Measurements from ENCODE around the gene MYO1G. TPM values are rescaled to one million over a fixed set of nuclear protein-coding genes. Genes with fewer than 3 reads are reported as not detected.

Gene MYO1G
- total RNA-seq, 1 donor from 2014 or later: 0.26 TPM

GRCh38 chr7:44969049-44969700 lies 9.6 kb downstream of the MYO1G start:
- no peaks in the 10 kb centered on the region for H3K36me3 ChIP-seq (ENCODE audit: control insufficient read depth, insufficient read depth, low read length)
- FAIRE-seq (no peak), DNase-seq (ENCODE audit: low read depth) (no peak)
- H3K4me3 ChIP-seq (ENCODE audit: low read depth, low read length): no peak overlapping the region
- H3K27me3 ChIP-seq (ENCODE audit: control insufficient read depth, insufficient read depth, low read length): peaks cover 3% of the 10 kb centered on the region
- no peak for TF ChIP-seq CTCF (IDR thresholded peaks at IDR 0.05; ENCODE audit: insufficient read depth, low read length, severe bottlenecking)

DNA sequence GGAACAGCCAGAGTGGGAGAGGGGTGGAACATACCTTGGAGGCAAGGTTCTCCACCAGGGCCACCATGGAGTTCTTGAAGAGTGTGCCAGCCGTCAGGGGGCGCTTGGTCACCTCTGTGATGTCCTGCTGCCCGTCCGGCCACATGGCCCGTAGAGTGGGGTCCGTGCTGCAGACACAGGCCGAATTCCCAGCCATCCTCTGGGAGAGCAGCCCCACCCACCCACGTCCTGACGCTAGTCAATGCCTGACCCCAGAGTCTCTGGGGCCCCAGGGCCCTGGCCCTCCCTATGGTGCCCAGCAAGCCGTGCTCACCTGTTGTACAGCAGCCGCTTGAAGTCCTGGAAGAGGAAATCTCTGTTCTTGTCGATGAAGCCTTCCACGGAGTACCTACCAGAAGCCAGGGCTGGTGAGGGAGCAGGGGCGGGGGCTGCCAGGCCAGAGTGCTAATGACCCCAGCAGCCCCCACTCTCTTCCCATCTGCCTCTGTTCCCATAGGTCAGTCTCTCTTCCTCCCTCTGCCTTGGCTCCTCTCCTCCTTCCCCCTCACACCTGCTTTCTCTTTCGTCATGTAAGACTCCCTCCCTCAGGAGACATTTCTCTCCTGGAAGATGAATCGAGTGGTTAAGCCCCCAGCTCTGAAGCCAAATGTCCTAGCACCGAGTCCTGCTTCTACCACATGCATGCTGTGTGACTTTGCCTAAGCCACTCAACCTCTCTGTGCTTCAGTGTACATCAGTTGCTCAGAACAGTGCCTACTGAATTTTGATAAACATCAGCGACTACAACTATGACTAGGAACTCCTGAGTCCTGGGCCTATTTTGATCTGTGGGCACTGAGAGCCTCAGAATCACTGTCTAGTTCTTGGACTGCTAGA lies 11.0 kb downstream of the MYO1G start:
- no peaks in the 10 kb centered on the region for H3K36me3 ChIP-seq (ENCODE audit: control insufficient read depth, insufficient read depth, low read length)
- DNase-seq (ENCODE audit: low read depth) (no peak), FAIRE-seq (peak; percentile 91)
- no peak for TF ChIP-seq CTCF (IDR thresholded peaks at IDR 0.05; ENCODE audit: insufficient read depth, low read length, severe bottlenecking)
- H3K4me3 ChIP-seq (ENCODE audit: low read depth, low read length): no peak overlapping the region
- peaks cover 5% of the 10 kb centered on the region for H3K27me3 ChIP-seq (ENCODE audit: control insufficient read depth, insufficient read depth, low read length)

- no peak for TF ChIP-seq CTCF (IDR thresholded peaks at IDR 0.05; ENCODE audit: insufficient read depth, low read length, severe bottlenecking)
- Histone ChIP-seq H3K27me3 (ENCODE audit: control insufficient read depth, insufficient read depth, low read length) (peaks cover 10% of the 10 kb centered on the region), H3K36me3 (ENCODE audit: control insufficient read depth, insufficient read depth, low read length) (no peaks in the 10 kb centered on the region), H3K4me3 (ENCODE audit: low read depth, low read length) (no peak overlapping the region)
- FAIRE-seq (no peak), DNase-seq (ENCODE audit: low read depth) (no peak)
Observed at GRCh38 chr7:44966731-44967538, 11.9 kb downstream of the MYO1G start.

- no peak for DNase-seq (ENCODE audit: low read depth)
- no peaks in the 10 kb centered on the region for H3K36me3 ChIP-seq (ENCODE audit: control insufficient read depth, insufficient read depth, low read length)
- no peak for TF ChIP-seq CTCF (IDR thresholded peaks at IDR 0.05; ENCODE audit: insufficient read depth, low read length, severe bottlenecking)
- peak; percentile 23 for FAIRE-seq
- no peak overlapping the region for H3K4me3 ChIP-seq (ENCODE audit: low read depth, low read length)
- peaks cover 7% of the 10 kb centered on the region for H3K27me3 ChIP-seq (ENCODE audit: control insufficient read depth, insufficient read depth, low read length)
Observed at GRCh38 chr7:44965937-44966730, 12.7 kb downstream of the MYO1G start.

DNA sequence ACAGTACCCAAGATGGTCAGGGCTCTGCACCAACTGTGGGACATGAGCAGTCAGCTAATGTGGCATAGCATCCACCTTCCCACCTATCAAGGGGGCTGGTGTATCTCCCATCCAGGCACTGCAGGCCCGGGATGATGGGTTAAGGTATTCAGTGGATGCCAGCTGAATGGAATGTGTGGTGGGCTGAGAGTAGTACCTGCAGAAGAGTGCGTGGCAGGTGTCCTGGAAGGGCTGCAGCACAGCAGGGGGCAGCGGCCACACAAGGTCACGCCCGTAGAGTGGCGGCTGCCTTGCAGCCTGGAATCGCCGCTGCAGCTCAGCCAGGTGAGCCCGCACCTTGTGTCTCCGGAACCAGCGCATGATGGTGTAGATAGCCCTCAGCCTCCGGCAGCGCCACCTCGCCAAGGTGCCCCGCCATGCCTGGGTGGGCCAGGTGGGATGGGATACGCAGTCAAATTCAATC lies 13.3 kb downstream of the MYO1G start:
- DNase-seq (ENCODE audit: low read depth): no peak
- no peaks in the 10 kb centered on the region for H3K36me3 ChIP-seq (ENCODE audit: control insufficient read depth, insufficient read depth, low read length)
- no peak for FAIRE-seq
- no peak overlapping the region for H3K4me3 ChIP-seq (ENCODE audit: low read depth, low read length)
- TF ChIP-seq CTCF (IDR thresholded peaks at IDR 0.05; ENCODE audit: insufficient read depth, low read length, severe bottlenecking): no peak
- H3K27me3 ChIP-seq (ENCODE audit: control insufficient read depth, insufficient read depth, low read length): peaks cover 7% of the 10 kb centered on the region
